ENCODE data around the gene FCHSD2.
"Not testable (repeated sequence)": the region's sequence is repeated elsewhere in the genome, so short reads cannot be mapped to it uniquely, and the experiment has no call there.

The FCHSD2 gene

DNA sequence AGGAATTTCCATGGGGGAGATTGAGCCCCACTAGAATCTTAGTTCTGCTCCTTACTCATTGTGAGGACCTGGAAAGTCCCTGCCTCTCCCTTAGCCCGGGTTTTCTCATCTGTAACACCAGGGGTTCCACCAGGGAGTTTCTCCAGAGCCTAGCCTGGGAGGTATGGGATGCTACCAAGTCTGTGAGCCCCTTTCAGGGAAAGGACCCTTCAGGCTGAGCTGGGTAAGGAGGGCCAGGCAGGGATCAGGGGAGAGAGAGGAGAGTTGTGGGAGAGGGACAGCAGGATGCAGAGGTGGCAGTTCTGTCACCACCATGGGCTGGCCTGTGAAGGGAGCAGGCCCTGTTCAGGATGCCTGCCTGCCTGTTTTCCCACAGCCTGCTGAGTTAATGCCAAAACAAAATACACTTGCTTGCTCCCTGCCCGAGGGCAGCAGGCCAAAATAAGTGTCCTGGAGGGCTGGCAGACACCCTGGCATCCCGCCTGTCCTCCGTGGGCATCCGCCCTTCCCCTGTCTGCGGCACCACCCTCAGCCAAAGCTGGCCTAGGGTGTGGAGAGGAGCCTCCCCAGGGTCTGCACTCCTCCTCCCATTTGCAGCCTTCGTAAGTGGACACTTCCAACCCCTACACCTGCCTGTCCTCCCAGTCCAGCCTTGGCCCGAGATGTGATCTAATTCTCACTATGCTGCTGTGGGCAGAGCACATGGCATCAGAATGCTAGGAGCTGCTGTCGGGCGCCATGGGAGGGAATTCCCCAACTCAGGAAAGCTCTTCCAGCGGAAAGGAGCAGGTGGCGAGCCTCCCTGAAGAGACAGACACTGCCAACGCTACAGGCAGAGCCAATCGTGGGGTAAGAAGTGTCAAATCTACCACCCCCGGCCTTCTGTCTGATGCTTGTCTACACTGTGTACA is 5.9 kb upstream of the FCHSD2 start:
- no peak for DNase-seq

- DNase-seq = no peak
Observed at GRCh38 chr11:73145986-73146575, 4.0 kb upstream of the FCHSD2 start.

DNA sequence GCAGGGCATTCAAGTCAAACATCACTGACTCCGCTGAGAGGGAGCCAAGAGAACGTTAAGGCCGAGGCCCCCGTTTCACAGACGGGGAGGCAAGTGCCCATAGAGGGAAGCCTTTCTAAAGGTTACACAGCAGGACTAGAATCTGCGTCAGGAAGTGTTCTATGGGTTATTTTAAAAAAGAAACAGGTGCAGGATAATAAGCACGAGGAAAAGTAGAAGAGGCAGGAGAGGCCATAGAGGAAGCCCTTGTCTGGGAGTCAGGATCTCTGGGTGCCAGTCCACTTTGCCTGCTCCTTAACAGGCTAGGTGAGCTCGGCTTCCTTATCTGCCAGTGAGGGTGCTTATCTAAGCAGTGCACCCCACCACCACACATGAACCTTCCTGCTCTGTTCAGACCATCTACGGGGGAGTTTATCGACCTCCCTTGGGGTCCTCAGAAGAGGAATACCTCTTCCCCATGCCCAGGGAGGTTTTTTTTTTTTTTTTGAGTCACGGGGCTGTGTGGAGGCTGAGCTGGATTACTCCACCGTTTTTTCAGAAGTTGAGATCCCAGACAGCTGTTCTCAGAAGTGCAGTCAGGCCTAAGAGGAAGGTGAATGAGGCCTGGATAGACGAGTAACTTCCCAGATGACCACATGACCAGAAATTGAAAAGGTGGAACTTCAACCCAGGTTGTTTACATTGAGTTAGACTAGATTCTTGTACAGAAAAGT is 1.2 kb upstream of the FCHSD2 start:
- no peak for DNase-seq

GRCh38 chr11:73141309-73142127 is 600 bp downstream of the FCHSD2 start:
- peak; percentile 68 for DNase-seq

- no peak for DNase-seq
Observed at GRCh38 chr11:73141031-73141308, 1.1 kb downstream of the FCHSD2 start.

GRCh38 chr11:73140213-73141030 is 1.7 kb downstream of the FCHSD2 start:
- no peak for DNase-seq

GRCh38 chr11:73139476-73140198 is 2.5 kb downstream of the FCHSD2 start:
- no peak for DNase-seq

DNA sequence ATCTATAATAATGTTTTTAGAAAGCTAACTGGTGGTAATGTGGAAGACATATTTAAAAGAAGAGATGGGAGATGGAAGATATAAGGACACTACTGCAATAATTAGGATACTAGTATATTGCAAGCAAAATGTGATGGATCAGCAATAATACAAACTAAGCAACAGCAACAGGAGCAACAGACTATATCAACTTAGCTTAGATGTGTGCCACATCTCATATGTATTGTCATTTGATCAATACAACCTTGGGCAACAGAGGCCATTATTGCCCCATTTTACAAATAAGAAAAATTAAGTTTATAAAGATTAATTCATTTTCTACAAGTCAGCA is 4.2 kb downstream of the FCHSD2 start:
- no peak for DNase-seq

GRCh38 chr11:73137262-73137943 is 4.7 kb downstream of the FCHSD2 start:
- DNase-seq = no peak

- not testable (repeated sequence) for DNase-seq
Observed at GRCh38 chr11:73136722-73137121, 5.4 kb downstream of the FCHSD2 start.

DNA sequence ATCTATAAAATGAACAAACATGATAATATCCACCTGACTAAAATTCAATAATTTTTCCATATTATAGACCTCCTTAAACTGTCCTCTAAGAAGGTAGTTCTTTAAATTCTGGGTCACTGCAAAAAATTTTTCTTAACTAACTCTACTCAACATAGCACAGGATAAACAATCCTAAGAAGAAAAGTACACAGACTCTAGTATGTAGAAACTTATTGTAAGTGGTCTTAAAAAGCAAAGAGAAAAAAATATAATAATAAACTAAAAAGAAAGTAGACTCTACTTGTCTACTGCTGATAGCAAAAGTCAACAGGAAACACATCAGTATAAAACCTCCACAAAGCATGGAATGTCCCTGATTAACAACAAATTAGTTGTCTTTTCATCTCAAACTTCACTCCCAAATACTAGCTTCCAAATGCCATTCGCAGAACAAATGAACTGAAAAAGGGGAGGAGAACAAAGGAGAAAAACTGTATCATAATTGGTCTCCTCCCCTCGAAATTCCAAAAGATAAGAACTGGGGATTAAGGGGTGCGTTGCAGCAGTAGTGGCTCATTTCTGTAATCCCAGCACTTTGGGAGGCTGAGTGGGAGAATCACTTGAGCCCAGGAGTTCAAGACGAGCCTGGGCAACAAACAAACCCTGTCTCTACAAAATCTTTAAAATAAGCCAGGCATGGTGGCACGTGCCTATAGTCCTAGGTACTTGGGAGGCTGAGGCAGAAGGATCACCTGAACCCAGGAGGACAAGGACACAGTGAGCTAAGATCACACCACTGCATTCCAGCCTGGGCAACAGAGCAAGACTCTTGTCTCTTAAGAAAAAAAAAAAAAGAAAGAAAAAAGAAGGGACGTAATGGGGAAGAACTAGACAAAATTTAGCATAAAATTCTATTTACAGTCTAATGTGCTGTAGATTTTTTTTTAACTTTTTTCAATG is 6.5 kb downstream of the FCHSD2 start:
- no peak for DNase-seq

DNA sequence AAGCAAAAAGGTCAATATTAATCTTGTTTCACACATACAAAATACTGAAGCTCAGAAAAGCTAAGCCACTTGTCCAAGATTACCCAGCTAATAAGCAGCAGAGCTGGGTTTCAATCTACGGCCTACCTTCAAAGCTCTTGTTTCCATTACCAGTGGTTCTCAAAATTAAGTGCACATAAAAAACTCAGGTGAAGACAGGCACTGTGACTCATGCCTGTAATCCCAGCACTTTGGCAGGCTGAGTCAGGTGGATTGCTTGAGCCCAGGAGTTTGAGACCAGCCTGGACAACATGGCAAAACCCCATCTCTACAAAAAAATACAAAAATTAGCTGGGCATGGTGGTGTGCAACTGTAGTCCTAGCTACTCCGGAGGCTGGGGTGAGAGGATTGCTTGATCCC is 9.8 kb downstream of the FCHSD2 start:
- DNase-seq = not testable (repeated sequence)

DNA sequence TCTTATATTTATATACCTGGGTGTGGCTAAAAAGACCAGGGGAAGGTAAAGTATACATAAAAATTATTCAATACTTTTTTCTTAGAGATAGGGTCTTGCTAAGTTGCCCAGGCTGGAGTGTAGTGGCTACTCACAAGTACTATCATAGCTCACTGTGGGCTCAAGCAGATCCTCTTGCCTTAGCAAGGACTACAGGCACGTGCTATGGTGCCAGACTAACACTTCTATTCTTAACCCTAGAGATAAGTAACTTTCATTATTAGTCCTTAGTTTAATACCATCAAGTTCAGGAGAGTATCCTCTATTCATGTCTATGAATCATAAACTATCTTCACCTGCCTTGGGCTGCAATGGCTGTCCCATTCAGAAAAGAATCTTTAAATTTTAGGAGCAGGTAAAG is 11.9 kb downstream of the FCHSD2 start:
- DNase-seq = no peak

GRCh38 chr11:73129198-73129597 is 12.9 kb downstream of the FCHSD2 start:
- DNase-seq = no peak

DNA sequence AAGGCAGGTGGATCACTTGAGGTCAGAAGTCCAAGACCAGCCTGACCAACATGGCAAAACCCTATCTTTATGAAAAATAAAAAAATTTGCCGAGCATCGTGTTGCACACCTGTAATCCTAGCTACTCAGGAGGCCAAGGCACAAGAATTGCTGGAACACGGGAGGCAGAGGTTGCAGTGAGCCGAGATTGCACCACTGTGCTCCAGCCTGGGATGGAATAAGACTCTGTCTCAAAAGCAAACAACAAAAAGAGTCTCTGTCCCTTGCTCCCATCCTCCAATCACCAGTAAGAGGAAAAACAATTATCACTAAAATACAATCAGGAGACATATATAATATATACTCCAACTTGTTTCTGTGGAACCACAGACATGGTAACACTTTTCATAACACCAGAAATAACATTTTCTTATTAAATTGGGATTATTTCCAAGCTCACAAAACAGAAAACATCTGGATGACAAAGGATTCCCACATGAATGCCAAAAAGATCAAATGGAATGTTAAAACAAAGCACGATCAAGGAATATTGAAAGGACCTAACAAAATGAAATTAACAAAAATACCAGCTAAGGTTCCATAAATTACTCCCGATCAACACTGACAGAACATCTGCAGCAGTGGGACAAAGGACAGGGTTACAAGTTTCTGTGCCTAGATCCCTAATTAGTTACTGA is 15.2 kb downstream of the FCHSD2 start:
- no peak for DNase-seq

DNA sequence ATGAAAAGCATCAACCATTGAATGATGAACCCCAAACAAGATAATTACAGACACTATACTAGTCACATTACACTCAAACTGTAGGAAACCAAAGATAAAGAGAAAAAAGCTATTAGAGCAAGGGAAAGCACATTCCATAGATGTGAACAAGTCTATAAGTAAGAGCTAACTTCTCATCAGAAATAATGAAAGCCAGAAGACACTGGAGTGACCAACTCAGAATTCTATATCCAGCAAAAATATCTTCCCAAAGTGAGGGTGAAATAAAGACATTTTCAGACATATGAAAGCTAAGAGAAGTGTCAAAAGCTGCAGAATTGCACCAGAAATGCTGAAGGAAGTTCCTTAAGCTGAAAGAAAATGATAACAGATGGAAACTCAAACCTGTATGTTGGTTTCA is 17.3 kb downstream of the FCHSD2 start:
- no peak for DNase-seq

GRCh38 chr11:73123892-73124291 is 18.2 kb downstream of the FCHSD2 start:
- DNase-seq = not testable (repeated sequence)

DNA sequence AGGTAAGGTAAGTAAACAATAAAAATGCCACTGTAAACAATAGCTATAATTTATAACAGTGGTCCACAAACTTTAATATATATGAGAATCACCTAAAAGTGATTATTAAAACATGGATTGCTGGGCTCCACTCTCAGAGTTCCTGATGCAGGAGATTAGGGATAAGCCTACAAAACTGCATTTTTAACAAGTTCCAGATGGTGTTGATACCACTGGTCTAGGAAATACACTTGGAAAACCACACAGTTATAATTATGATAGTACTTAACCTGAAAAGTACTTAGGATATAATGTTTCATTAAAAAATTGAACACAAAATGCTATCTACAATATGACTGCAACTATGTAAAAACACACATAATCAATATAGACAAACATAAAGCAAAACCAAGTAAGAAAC is 20.4 kb downstream of the FCHSD2 start:
- no peak for DNase-seq

- DNase-seq = no peak
Observed at GRCh38 chr11:73117071-73117470, 25.0 kb downstream of the FCHSD2 start.

Data from CD4-positive, alpha-beta T cell treated with Interleukin-15 for 1 hour (primary cell).